ENCODE data around the gene ZNF17.
"Not testable (repeated sequence)": the region's sequence is repeated elsewhere in the genome, so short reads cannot be mapped to it uniquely, and the experiment has no call there.

Gene ZNF17

GRCh38 chr19:57410877-57411671 lies at the start of gene ZNF17:
TSS of gene ZNF17 (plus strand) at chr19:57411161. CDS start at chr19:57413616, 2,455 bp downstream.
- peak; percentile 53 to 76 (median 74) for DNase-seq (ENCODE audit: low read depth in 2 of 3, low spot score in 2 of 3)

- DNase-seq (ENCODE audit: low read depth in 2 of 3, low spot score in 2 of 3): no peak
Observed at GRCh38 chr19:57362419-57362818, 48.5 kb upstream of the ZNF17 start.

GRCh38 chr19:57362997-57363687 lies 47.8 kb upstream of the ZNF17 start, which contains the start of the genes TRAPPC2B and ZNF547:
TSS of gene TRAPPC2B (plus strand) at chr19:57363551. CDS start at chr19:57364834, 1,283 bp downstream.
TSS of gene ZNF547 (plus strand) at chr19:57363551. CDS start at chr19:57368556, 5,005 bp downstream.
- DNase-seq (ENCODE audit: low read depth in 2 of 3, low spot score in 2 of 3): peak; percentile 77 to 92 (median 89)

DNA sequence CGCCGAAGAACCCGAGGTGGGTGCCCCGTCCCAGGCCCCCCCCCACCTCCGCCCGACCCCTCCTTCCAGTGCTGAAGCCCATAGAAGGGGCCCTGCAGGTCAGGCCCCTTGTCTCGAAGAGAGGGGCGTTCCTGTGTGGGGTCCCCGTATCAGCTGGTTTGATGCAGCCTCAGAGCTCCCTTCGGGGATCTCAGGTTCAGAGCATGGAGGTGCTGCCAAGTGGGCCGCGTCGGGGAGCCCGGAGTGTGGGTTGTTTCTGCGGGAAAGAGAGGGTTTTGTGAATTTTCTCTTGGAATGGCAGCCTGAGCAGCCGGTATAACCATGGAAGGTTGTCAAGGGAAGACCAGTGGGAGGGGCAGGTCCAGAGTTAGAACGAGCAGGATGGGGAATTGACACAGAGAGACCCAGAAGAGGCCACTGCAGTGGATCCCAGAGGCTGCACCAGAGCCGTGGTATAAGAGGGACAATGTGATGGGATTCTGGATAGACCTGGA lies 47.2 kb upstream of the ZNF17 start:
- no peak for DNase-seq (ENCODE audit: low read depth in 2 of 3, low spot score in 2 of 3)

DNA sequence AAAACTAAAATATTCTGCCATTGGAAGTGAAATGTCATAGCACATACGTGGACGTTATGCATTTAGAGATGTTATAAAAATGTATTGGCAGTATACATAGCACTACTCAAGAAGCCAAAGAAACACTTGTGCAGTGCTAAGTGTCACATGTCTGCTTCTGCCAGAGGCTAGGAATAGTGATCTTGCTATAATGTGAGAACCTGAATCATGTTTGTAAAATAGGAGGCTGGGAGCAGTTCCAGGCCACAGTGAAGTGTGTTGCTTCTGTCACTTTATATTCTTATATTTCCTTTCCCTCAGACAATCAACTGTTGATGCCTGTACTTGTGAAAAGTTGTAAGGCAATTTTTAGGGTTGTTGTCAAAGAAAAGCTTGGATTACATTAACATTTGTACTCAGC lies 44.2 kb upstream of the ZNF17 start:
- no peak for DNase-seq (ENCODE audit: low read depth in 2 of 3, low spot score in 2 of 3)

GRCh38 chr19:57374179-57374578 lies 36.8 kb upstream of the ZNF17 start:
- DNase-seq (ENCODE audit: low read depth in 2 of 3, low spot score in 2 of 3): no peak

GRCh38 chr19:57374647-57375046 lies 36.3 kb upstream of the ZNF17 start:
- DNase-seq (ENCODE audit: low read depth in 2 of 3, low spot score in 2 of 3): not testable (repeated sequence)

GRCh38 chr19:57376151-57376550 lies 34.8 kb upstream of the ZNF17 start:
- no peak for DNase-seq (ENCODE audit: low read depth in 2 of 3, low spot score in 2 of 3)

GRCh38 chr19:57377498-57378146 lies 33.3 kb upstream of the ZNF17 start:
- DNase-seq (ENCODE audit: low read depth in 2 of 3, low spot score in 2 of 3): no peak

DNA sequence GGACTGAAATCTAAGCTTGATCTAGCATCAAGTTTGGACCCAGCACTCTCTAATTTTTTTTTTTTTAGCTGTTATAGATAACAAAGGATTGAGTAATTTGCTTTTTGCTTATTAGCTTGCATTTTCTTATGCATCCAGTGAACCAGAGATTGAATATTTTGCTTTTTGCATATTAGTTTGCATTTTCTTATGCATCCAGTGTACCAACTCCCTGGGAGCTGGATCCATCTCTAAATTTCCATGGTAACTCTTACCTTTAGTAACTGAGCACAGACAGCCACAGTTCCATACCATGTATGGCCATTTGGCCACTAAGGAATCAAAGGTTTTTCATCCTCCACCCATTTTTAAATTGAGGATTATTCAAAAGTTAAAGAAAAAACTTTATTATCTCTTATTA lies 30.0 kb upstream of the ZNF17 start:
- no peak for DNase-seq (ENCODE audit: low read depth in 2 of 3, low spot score in 2 of 3)

DNA sequence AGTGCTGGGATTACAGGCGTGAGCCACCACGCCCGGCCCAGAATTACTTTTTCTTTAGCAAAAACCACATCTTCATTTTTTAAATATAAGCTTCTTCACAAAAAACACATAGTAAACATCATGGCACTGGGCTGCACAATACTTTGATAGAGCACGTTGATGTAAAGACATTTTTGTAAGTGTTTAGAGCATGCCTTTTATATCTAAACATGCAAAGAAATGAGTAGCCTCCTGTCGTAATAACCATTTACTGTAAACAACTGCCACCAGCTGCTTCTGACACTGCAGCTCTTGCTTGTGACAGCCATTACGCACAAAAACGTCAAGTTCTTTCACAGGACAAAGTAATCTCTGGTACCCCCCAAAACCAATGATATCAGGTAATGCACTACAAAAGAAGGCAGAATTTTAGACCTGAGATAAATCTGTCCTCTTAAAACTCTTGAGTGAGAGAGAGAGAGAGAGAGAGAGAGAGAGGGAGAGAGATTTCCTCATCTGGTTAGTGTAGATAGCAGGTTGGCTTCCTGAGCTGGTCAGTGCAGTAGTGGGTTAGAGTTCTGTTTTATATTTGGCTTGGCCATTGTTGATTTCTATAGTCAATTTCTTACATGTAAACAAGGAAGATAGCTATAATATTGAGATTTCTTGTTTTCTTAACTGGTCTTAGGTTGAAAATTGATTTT lies 28.0 kb upstream of the ZNF17 start:
- no peak for DNase-seq (ENCODE audit: low read depth in 2 of 3, low spot score in 2 of 3)

DNA sequence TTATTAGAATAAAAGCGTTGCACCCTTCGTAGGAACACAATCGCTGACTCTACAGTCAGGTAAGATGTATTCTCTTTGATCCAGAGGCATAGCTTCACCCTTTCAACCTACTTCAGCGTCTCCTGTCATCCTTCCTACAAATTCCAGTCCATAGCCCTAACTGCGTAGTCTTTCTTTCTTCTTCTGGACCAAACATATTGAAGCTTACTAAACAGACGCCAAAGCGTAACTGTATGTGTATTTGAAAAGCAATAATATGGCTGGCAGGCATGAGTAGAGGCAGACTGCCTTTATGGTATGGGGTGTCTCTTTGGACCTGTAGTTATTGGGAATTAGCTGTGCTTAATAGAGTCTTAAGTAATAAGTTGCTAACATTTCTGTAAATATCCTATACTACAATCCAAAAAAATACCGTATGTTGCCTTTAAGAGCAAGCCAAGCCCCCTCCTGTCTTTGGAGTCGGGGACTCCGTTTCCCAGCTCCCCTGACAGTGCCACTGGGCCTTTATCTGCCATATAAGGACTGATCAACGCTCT lies 21.7 kb upstream of the ZNF17 start:
- DNase-seq (ENCODE audit: low read depth in 2 of 3, low spot score in 2 of 3): no peak

- DNase-seq (ENCODE audit: low read depth in 2 of 3, low spot score in 2 of 3): peak; percentile 82 to 97 (median 95)
Observed at GRCh38 chr19:57389730-57390598, 21.0 kb upstream of the ZNF17 start, which contains the start of gene ZNF548. TSS of gene ZNF548 (plus strand) at chr19:57389854. CDS start at chr19:57390100, 246 bp downstream.

DNA sequence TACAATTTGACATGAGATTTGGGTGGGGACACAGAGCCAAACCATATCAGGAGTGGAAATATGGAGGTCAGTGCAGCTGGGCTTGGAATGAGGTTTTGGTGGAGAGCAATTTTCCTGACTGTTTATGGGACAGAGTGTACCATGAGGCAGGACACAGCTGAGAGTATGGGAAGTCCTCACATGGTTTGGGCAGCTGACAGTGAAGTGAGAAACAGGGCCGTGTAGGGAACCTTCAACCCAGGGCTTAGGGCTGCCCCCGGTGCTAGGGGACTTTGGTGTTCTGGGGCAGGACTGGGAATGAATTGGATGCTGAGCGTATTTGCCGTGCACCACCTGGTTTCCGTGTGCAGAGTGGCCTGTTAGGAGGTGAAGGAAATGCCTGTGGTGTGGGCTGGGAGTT lies 15.3 kb upstream of the ZNF17 start:
- no peak for DNase-seq (ENCODE audit: low read depth in 2 of 3, low spot score in 2 of 3)

DNA sequence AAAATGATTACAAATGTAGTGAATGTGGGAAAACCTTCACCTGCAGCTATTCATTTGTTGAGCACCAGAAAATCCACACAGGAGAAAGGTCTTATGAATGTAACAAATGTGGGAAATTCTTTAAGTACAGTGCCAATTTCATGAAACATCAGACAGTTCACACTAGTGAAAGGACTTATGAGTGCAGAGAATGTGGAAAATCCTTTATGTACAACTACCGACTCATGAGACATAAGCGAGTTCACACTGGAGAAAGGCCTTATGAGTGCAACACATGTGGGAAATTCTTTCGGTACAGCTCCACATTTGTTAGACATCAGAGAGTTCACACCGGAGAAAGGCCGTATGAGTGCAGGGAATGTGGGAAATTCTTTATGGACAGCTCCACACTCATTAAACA lies 12.1 kb upstream of the ZNF17 start:
- DNase-seq (ENCODE audit: low read depth in 2 of 3, low spot score in 2 of 3): no peak

DNA sequence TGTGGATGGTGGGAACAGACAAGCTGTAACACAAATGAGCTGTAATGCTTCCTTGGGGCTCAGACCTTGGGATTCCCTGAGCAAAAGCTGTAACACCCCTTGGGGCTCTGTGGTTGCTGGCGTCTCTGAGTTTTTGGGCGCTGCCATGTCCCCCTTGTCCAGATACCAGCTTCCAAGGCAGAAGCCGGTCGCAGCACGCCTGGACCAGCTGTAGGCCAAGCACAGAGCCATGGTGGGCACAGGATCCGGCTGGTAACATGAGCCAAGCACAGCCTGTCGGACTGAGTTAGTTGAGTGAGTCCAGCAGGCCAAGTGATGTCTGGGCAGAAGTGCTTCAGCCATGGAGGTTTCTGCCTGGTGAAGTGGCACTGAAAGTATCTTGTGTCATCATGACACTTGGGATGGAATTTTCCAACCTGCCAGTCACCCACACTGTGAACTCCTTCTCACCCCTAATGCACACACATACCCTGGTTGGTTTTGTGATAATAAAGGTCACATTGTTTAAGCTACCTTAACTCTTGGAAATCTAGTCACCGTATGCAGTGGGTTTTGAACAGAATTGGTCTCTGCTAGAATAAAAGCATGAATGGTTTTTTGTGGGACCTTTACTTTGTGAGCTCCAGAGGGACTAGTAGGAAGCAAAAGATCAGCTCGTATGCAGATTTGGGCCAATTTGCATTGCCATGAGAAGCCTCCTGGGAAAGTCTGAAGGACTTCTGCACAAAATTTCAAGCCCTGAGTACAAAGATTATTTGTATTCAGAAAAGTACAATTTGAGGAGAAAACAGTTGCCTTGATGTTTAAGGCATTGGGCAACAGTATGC lies 7.0 kb upstream of the ZNF17 start:
- no peak for DNase-seq (ENCODE audit: low read depth in 2 of 3, low spot score in 2 of 3)

DNA sequence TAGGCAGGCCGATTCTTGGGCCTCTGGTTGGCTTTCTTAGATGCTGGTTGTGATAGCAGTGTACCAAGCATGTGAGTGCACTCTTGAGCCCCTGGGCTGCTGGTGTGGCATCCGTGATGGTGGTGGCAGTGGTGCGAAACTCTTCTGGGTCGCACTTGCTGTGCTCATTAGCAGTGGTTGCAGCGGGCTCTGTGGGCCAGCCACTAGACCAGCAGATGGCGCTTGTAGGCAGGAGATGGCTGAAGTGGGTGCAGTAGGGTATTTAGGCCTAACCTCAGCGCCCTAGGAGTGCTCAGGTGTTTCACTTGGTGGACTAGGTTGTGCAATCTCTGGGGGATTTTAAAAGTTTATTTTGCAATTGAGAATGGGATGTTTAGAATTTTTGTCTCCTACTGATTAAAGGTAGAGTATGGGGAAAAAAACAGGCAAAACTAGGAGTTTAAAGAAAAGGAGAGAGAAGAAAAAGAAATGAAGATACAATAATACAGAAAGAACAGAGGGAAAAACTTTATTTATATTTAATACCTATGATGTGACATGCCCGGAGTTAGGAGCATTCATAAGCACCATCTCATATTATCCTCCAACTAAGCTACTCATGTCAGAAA lies 4.3 kb upstream of the ZNF17 start:
- peak; percentile 18 to 23 (median 22) for DNase-seq (ENCODE audit: low read depth in 2 of 3, low spot score in 2 of 3)

- no peak for DNase-seq (ENCODE audit: low read depth in 2 of 3, low spot score in 2 of 3)
Observed at GRCh38 chr19:57419439-57419838, 8.5 kb downstream of the ZNF17 start.

Data from activated CD8-positive, alpha-beta memory T cell treated with anti-CD3 and anti-CD28 coated beads for 48 hours (primary cell).